Epithelial cell of proximal tubule (primary cell): ENCODE data around the gene WNT5A. TPM values are rescaled to one million over a fixed set of nuclear protein-coding genes. Genes with fewer than 3 reads are reported as not detected.

Source experiments
- DNase-seq: peaks from one replicate; pipeline ENCODE4 v3.0.0-alpha.2; 2011; ENCODE audit warnings: low read depth
- H3K4me3 ChIP-seq: 2 replicates; pipeline ENCODE4 v1.5.1; 2011; ENCODE audit warnings: low read depth, mild to moderate bottlenecking, low read length
- total RNA-seq: library from RNA; depleted of rRNA; stranded (reverse); fragments of >200 nt; gene quantifications from 2 replicates; pipeline ENCODE4 v1.2.3, GENCODE V29; 2015
- TF ChIP-seq, protein P1 (sequence below): conservative IDR thresholded peaks from 2 replicates; pipeline ENCODE4 v1.5.1; 2012; ENCODE audit warnings: low read depth, mild to moderate bottlenecking, low read length

WNT5A gene
- total RNA-seq, 1 donor from 2014 or later: 4.4 TPM

DNA sequence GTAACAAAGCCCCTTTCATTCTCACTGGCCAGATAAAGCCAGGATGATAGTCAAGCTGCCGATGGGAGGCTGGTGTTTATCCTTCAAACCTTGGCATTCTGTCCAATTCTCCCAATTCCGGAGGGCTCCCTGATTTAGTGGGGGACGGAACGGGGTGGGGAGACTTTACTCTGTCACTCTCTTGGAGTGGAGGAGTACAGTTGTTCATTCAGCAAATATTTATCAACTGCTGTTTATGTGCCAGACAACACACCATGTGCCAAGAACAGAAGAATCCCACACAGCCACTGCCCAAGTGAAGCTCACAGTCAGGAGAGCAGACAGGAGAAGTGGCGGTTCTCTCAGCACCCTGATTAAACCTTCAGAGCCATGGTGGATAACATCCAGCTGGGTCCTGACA, 63.3 kb downstream of the WNT5A start:
- TF ChIP-seq, protein P1, sequence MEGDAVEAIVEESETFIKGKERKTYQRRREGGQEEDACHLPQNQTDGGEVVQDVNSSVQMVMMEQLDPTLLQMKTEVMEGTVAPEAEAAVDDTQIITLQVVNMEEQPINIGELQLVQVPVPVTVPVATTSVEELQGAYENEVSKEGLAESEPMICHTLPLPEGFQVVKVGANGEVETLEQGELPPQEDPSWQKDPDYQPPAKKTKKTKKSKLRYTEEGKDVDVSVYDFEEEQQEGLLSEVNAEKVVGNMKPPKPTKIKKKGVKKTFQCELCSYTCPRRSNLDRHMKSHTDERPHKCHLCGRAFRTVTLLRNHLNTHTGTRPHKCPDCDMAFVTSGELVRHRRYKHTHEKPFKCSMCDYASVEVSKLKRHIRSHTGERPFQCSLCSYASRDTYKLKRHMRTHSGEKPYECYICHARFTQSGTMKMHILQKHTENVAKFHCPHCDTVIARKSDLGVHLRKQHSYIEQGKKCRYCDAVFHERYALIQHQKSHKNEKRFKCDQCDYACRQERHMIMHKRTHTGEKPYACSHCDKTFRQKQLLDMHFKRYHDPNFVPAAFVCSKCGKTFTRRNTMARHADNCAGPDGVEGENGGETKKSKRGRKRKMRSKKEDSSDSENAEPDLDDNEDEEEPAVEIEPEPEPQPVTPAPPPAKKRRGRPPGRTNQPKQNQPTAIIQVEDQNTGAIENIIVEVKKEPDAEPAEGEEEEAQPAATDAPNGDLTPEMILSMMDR: no peak
- no peak overlapping the region for H3K4me3 ChIP-seq
- no peak for DNase-seq

DNA sequence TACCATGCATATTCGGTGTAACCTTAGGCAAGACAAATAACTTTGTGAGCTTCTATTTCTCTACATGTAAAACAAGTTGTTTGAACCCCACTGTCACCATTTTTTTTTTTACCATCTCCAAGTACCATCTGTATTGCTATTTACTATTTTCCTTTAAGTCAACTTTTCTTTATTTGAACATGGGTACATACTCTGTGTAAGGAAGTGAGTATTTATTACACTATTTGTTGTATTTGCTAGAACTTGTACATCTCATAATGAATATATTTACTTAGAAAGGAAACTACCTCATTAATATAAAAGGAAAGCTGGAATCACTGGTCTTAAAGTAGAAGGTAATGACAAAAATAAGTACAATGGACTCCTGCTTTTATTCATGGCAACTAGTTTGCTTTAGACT, 69.9 kb downstream of the WNT5A start:
- DNase-seq: no peak
- TF ChIP-seq, protein P1: no peak
- H3K4me3 ChIP-seq: no peak overlapping the region

DNA sequence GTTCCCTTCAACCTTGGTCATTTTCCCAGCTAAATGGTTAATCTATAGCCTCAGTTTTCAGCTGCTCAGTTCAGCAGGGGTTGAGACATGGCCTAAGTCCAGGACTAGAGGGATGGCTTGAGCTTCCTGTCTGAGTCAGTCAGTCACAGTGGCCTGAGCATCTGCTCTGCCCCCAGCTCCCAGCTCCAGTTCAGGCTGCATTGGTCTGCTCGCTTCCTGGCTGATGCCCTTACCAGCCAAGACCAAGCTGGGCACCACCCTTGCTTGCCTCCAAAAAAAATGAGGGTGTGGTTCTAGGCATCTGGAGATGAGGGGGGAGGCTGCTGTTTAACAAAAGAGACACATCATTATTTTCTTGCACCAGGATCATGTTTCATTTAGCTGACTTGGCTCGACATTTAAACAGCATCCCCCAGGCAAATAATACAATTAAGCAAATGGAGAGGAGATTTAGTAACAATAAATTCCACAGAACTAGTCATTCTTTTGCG, 70.7 kb downstream of the WNT5A start:
- peak; percentile 78 for DNase-seq
- H3K4me3 ChIP-seq: no peak overlapping the region
- TF ChIP-seq, protein P1: no peak
